ENCODE results near the gene KCNMA1. TPM values are rescaled to one million over a fixed set of nuclear protein-coding genes. Genes with fewer than 3 reads are reported as not detected.
"Not testable (repeated sequence)": the region's sequence is repeated elsewhere in the genome, so short reads cannot be mapped to it uniquely, and the experiment has no call there.

KCNMA1 gene
- total RNA-seq, 4 donors from 2014 or later = 66.8 to 96.5 (median 78.9) TPM

- H3K27ac ChIP-seq = no peak overlapping the region
- intact Hi-C loops (cut with DNase I; ENCODE audit: low total_unique reads) (no loop called here), in situ Hi-C loops (cut with MboI; ENCODE audit: low sequenced_read_pairs in 4 of 4) (no loop called here)
- no peak for ATAC-seq
- no peaks in the 10 kb centered on the region for H3K4me1 ChIP-seq
- no peak for DNase-seq
- H3K36me3 ChIP-seq = no peaks in the 10 kb centered on the region
- no peaks in the 10 kb centered on the region for H3K9me3 ChIP-seq
- no peaks in the 10 kb centered on the region for H3K27me3 ChIP-seq
- H3K4me3 ChIP-seq = no peak overlapping the region
- TF ChIP-seq CTCF (IDR thresholded peaks at IDR 0.05 in 4 of 5, conservative IDR thresholded peaks at IDR 0.05 in 1 of 5) (no peak), POLR2A (IDR thresholded peaks at IDR 0.05) (no peak)
Measured at GRCh38 chr10:77664696-77665095, 27.1 kb upstream of the KCNMA1 start.

GRCh38 chr10:77664008-77664407 is 26.4 kb upstream of the KCNMA1 start:
- DNase-seq (no peak), ATAC-seq (no peak)
- no peaks in the 10 kb centered on the region for H3K36me3 ChIP-seq
- in situ Hi-C loops (cut with MboI; ENCODE audit: low sequenced_read_pairs in 4 of 4) (no loop called here), intact Hi-C loops (cut with DNase I; ENCODE audit: low total_unique reads) (no loop called here)
- H3K4me3 ChIP-seq = no peak overlapping the region
- TF ChIP-seq POLR2A (IDR thresholded peaks at IDR 0.05) (no peak), CTCF (IDR thresholded peaks at IDR 0.05 in 4 of 5, conservative IDR thresholded peaks at IDR 0.05 in 1 of 5) (no peak)
- no peaks in the 10 kb centered on the region for H3K27me3 ChIP-seq
- H3K27ac ChIP-seq = no peak overlapping the region
- H3K4me1 ChIP-seq = no peaks in the 10 kb centered on the region
- no peaks in the 10 kb centered on the region for H3K9me3 ChIP-seq

GRCh38 chr10:77661674-77662073 is 24.1 kb upstream of the KCNMA1 start:
- Histone ChIP-seq H3K27ac (no peak overlapping the region), H3K36me3 (no peaks in the 10 kb centered on the region), H3K4me3 (no peak overlapping the region), H3K9me3 (no peaks in the 10 kb centered on the region), H3K27me3 (no peaks in the 10 kb centered on the region), H3K4me1 (no peaks in the 10 kb centered on the region)
- no peak for TF ChIP-seq POLR2A (IDR thresholded peaks at IDR 0.05)
- TF ChIP-seq CTCF (IDR thresholded peaks at IDR 0.05 in 4 of 5, conservative IDR thresholded peaks at IDR 0.05 in 1 of 5) = no peak
- ATAC-seq = no peak
- no peak for DNase-seq
- intact Hi-C loops (cut with DNase I; ENCODE audit: low total_unique reads) = no loop called here
- in situ Hi-C loops (cut with MboI; ENCODE audit: low sequenced_read_pairs in 4 of 4) = no loop called here

GRCh38 chr10:77661100-77661499 is 23.5 kb upstream of the KCNMA1 start:
- ATAC-seq (no peak), DNase-seq (no peak)
- no peak for TF ChIP-seq CTCF (IDR thresholded peaks at IDR 0.05 in 4 of 5, conservative IDR thresholded peaks at IDR 0.05 in 1 of 5)
- TF ChIP-seq POLR2A (IDR thresholded peaks at IDR 0.05) = no peak
- in situ Hi-C loops (cut with MboI; ENCODE audit: low sequenced_read_pairs in 4 of 4) = no loop called here
- H3K4me3 ChIP-seq = no peak overlapping the region
- H3K9me3 ChIP-seq = no peaks in the 10 kb centered on the region
- H3K27ac ChIP-seq = no peak overlapping the region
- no peaks in the 10 kb centered on the region for H3K4me1 ChIP-seq
- no peaks in the 10 kb centered on the region for H3K27me3 ChIP-seq
- H3K36me3 ChIP-seq = no peaks in the 10 kb centered on the region
- intact Hi-C loops (cut with DNase I; ENCODE audit: low total_unique reads) = no loop called here

- ATAC-seq; H3K27me3 ChIP-seq; in situ Hi-C loops (cut with MboI; ENCODE audit: low sequenced_read_pairs in 4 of 4); H3K9me3 ChIP-seq; H3K4me3 ChIP-seq; H3K27ac ChIP-seq; H3K4me1 ChIP-seq; DNase-seq; H3K36me3 ChIP-seq; intact Hi-C loops (cut with DNase I; ENCODE audit: low total_unique reads): not testable (repeated sequence)
Measured at GRCh38 chr10:77659046-77659670, 21.6 kb upstream of the KCNMA1 start.
